Cerebellar nuclear complex (tissue), 1 donor: ENCODE measurements around the gene MAGI2.

ENCODE experiments used
- DNase-seq, 2 experiments: peaks; one replicate each; lab custom pipeline; 2025; lab: John Stamatoyannopoulos, UW

MAGI2 gene

GRCh38 chr7:78178319-78178718, 1275.1 kb downstream of the MAGI2 start:
- no peak for DNase-seq

- no peak for DNase-seq
These were observed 1277.3 kb downstream of the MAGI2 start for GRCh38 chr7:78176171-78176570.

DNA sequence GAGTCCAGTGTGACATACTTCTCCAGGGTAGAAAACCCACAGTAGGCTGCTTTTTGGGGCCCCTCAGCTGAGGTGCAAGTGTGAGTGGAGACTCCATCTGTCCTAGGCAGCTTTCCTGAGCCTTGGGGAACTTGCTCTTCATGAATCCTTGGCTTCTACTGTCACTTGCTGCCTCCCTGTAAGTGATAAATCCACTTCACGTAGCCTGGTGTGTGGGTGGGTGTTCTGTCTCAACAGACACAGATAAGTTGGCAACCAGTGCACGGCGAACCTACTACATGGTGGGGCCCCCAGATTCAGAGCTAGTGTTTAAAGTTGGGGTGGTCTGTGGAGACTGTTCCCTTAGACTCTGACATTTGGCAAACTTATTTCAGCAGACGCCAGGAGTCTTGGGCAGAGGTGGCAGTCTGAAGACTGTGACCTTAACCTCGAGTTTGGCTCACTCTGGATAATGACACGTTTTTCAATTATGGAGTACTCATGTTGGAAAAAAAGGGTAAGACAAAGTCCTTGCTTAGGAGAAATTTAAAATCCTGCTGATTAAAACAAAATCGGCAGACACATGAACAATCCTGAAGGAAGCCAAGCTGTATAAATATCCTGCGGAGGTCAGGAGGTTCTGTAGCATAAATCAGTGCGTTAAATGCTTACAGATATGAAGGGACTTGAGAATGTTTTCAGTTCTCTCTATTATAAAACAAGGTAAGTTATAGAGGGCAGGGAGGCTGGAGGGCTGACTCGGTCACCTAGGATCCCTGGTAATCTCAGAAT, 1278.0 kb downstream of the MAGI2 start:
- no peak for DNase-seq

GRCh38 chr7:78173666-78174065, 1279.8 kb downstream of the MAGI2 start:
- no peak for DNase-seq

DNA sequence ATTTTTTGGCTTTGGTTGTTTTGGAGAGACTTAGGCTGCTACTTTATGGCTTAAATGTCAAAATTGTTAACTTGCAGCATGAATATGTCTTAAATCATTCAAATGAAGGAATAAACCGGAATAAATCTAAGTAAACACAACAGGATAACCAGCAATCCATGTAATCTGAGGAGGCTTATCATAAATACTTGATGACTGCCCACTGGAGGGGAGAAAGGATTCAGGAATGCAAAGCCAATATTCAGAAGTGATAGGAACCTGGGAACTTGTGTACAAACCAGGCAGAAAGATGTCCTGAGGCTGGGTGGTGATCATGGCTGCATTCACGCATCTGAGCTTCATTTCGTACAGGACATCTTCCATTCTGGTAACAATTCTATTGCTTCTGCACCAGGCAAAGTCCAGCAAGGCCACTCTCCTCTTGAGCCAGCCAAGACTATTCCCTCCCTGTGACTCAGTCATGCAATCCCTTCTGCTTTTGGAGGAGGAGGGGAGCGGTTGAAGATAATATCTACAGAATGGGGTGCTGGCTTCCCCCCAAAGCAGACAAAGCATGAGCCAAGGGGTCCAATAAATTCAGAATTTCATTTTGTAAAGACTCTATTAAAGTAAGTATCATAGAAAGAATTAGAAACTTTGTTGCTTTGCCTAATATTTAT, 1280.4 kb downstream of the MAGI2 start:
- no peak for DNase-seq

GRCh38 chr7:78172267-78172757, 1281.2 kb downstream of the MAGI2 start:
- no peak for DNase-seq

- no peak for DNase-seq
These were observed 1282.1 kb downstream of the MAGI2 start for GRCh38 chr7:78171398-78171797.

GRCh38 chr7:78170815-78171214, 1282.7 kb downstream of the MAGI2 start:
- DNase-seq: no peak

DNA sequence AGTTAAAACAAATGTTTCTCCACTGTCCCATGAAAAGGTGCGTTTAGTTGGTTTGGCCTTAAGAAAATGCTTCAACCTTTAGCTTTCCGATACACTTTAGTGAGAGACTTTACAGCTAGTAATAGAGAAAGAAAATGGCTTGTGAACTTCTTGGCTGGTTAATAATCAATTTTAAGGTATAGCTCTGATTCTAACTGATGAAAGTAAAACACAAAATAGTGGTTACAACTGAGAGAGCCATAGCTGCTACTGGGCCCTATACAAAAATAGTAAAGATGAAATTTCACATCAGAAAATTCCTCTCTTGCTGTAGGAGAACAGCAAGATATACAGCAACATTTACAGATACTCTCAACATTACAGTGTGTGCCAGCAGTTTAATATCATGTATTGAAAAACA, 1283.5 kb downstream of the MAGI2 start:
- no peak for DNase-seq

- no peak for DNase-seq
These were observed 1284.6 kb downstream of the MAGI2 start for GRCh38 chr7:78168865-78169264.

DNA sequence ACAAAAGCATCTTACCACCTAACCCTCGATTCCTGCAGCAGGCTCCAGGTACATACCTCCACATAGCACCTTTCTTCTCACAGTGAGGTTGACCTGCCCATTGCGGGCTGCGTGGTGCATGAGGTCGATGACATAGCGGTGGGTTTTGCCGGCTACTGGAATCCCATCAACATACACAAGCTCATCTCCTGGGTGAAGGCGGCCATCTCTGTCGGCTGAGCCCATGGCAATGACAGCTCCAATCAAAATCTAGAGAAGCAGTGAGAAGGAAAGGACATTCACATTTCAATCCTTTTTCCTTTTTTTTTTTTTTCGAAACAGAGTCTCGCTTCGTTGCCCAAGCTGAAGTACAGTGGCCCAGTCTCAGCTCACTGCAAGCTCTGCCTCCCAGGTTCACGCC, 1285.6 kb downstream of the MAGI2 start:
- DNase-seq: no peak

DNA sequence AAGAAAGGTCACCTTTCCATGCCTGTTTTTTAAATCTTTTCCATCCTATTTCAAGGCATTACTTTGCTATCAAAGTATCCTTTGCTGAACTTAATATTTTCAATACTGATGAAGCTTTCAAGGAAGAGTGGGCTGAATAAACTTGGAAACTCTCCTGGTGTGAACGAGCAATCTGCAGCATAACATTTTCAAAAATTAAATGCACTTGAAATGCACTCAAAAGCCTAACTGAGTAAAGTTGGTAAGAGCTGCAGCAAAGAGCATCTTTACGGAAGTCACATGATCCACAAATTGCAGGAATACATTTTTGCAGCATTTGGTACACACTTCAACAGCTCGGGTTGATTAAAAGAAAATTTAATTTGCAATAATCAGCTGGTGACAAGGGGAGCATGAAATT, 1287.6 kb downstream of the MAGI2 start:
- DNase-seq: no peak

DNA sequence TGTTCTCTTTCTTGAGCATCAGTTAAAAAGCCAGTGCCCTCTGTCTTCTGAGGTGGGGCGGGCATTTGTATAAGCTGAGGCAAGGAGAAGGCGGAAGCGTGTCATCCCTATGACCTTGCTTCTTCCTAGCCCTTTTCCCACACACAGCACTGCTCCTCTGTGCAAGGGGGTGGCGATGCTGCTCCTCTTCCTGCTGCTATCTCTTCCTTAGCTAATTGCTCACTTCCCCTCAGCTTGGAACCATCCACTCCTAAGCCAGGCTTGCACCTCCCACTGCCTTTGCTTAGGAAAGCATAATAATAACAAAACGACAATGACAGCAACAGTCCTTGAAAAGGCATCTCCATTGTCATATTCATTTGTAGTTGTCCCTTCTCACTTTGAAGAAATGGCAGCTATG, 1288.0 kb downstream of the MAGI2 start:
- no peak for DNase-seq

DNA sequence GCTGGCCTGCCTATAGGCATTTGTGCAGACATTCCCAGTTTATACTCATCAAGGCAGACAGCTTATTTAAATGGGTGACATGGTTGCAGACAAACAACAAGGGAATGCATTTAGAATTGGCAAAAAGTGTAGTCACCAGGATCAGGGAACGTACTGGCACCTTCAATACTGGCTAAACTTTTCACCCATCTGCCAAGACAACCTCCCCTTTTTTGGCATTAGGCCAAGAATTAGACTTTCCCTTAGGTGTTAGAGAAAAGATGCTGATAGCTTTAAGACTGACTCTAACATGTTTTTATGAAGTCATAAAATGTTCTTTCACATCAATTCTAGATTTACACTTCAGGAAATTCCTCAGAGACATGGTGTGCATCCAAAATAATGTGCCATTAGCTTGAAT, 1289.0 kb downstream of the MAGI2 start:
- no peak for DNase-seq

DNA sequence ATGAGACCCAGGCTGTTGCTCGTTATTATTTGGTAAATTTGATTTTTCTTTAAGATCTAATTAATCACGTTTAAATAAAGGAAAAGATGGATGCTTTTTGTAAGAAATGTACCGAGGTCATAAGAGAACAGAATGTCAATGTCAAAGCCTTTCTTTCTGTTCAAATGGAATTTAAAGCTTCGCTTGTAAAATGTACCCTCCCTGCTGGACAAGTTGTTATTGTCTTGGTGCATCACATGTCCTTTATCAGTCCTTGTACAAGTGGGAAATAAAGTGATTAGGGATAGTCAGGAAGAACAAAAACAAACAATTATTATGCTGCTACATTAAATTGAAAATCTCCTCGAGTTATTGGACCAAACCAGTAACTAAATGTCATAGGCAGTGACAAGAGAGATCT, 1291.7 kb downstream of the MAGI2 start:
- DNase-seq: no peak

DNA sequence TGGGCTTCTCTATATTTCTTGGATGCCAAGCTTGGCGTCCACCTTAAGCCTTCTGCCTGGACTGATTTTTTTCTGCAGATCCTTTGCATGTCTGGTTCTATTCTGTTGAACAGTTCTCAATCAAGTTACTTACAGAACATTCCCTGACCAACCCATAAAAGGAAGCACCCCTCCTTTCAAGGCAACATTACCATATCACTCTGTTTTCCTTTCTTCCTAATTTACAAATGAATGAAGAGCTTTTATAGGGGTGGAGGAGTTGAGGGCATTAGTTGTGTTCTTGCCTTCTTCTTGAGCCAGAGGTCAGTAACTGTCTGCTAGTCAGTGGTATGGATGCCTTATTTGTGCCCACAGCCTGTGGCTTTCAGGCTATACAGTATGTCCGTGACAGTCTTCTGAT, 1293.9 kb downstream of the MAGI2 start:
- DNase-seq: no peak

DNA sequence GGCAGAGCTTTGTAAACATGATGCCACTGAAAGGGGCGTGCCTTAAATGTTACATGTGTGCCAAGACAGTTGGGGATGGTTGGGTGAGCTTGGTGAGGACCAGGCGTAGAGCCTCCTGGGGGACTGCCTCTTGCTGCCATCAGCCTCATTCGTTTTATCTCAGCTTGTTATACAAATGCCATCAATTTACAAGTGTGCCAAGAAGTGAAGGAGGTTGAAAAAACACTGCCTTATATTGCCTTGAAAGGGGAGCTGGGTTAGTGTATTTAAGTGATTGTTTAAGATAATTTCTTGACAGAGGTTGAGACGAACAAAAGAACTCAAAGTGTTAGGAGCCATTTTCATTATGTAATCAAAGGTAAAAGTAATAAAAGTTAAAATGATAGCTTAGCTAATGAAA, 1300.2 kb downstream of the MAGI2 start:
- DNase-seq: no peak

DNA sequence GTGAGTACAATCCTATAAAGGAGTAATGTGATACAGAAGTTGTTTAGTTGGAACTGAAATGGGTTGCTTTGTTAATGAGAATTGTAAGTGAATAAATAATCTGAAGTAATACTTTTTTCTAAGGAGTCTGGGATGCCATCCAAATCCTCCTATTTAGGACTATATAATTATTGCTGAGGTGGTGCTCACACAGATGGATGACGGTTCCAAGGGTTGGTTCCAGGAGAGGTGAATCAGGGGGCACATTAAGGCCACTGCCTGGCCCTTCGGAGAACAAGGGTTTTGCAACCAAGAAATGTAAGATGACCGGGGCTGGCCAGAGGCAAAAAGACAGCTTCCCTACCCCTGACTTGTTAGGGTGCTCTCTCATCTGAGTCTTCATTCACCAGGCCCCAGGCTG, 1302.2 kb downstream of the MAGI2 start:
- DNase-seq: no peak

DNA sequence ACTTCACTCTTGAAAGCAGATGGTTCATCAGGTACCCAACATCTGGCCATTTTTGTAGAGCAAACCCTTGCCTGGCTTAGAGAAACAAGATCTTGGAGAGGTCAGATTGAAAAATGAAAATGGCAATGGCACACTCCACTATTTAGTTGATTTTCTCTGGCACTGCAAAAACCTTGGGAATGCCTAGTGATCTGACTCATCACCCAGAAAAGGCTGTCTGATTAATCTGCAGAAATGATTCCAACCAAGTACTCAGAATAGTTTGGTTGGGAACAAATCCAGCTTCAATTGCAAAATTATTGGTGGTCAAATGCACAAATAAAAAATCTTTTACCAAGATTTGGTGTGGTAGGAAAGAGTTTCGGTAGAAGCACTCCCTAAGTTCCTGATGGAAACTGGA, 1303.7 kb downstream of the MAGI2 start:
- DNase-seq: no peak

- no peak for DNase-seq
These were observed 1305.1 kb downstream of the MAGI2 start for GRCh38 chr7:78148166-78148894.

- DNase-seq: no peak
These were observed 1306.9 kb downstream of the MAGI2 start for GRCh38 chr7:78146546-78146945.

GRCh38 chr7:78143661-78144060, 1309.8 kb downstream of the MAGI2 start:
- DNase-seq: no peak
